Smooth muscle cell (in vitro differentiated cells): ENCODE results near the gene XIRP1. TPM values are rescaled to one million over a fixed set of nuclear protein-coding genes. Genes with fewer than 3 reads are reported as not detected.

Experiments
- DNase-seq: peaks from one replicate; lab custom pipeline; 2025; ENCODE audit not compliant: unreplicated experiment; lab: John Stamatoyannopoulos, UW
- H2AFZ ChIP-seq: fragments of 200-600 bp; sonication (generic); 2 replicates; pipeline ENCODE4 v1.6.0; 2016; ENCODE audit warnings: antibody characterized with exemption, low read depth, mild to moderate bottlenecking
- H3F3A ChIP-seq: fragments of 200-600 bp; sonication (generic); 2 replicates; pipeline ENCODE4 v1.6.0; 2017; ENCODE audit warnings: antibody characterized with exemption, low read depth
- H3K27ac ChIP-seq: fragments of 200-600 bp; sonication (generic); 2 replicates; pipeline ENCODE4 v1.5.1; 2016; ENCODE audit warnings: low read depth, mild to moderate bottlenecking
- H3K27me3 ChIP-seq: fragments of 200-600 bp; sonication (generic); 2 replicates; pipeline ENCODE4 v1.6.1; 2016; ENCODE audit warnings: low read depth, mild to moderate bottlenecking
- H3K36me3 ChIP-seq: fragments of 200-600 bp; sonication (generic); 2 replicates; pipeline ENCODE4 v1.5.1; 2016; ENCODE audit warnings: low read depth
- H3K4me1 ChIP-seq: fragments of 200-600 bp; sonication (generic); 2 replicates; pipeline ENCODE4 v1.5.1; 2016; ENCODE audit warnings: low read depth
- H3K4me2 ChIP-seq: fragments of 200-600 bp; sonication (generic); 2 replicates; pipeline ENCODE4 v1.6.0; 2016; ENCODE audit warnings: mild to moderate bottlenecking
- H3K4me3 ChIP-seq: fragments of 200-600 bp; sonication (generic); 2 replicates; pipeline ENCODE4 v1.5.1; 2016; ENCODE audit warnings: mild to moderate bottlenecking
- H3K79me2 ChIP-seq: fragments of 200-600 bp; sonication (generic); 2 replicates; pipeline ENCODE4 v1.6.0; 2016; ENCODE audit warnings: low read depth, mild to moderate bottlenecking
- H3K9ac ChIP-seq: fragments of 200-600 bp; sonication (generic); 2 replicates; pipeline ENCODE4 v1.6.0; 2016; ENCODE audit warnings: low read depth
- H3K9me3 ChIP-seq: fragments of 200-600 bp; sonication (generic); replicated peaks from 2 replicates; pipeline ENCODE4 v1.5.1; 2016; ENCODE audit warnings: low read depth
- H4K20me1 ChIP-seq: fragments of 200-600 bp; sonication (generic); 2 replicates; pipeline ENCODE4 v1.6.0; 2016; ENCODE audit warnings: low read depth
- WGBS: methylation state at CpG from one replicate; pipeline ENCODE4 v1.1.7; 2016; ENCODE audit warnings: low lambda C conversion rate; 5-methylcytosine and 5-hydroxymethylcytosine counted together
- polyA plus RNA-seq: library from polyadenylated mRNA; unstranded; fragments of >200 nt; fragmentation: Nextera tagmentation; extraction: Ambion mirVana; gene quantifications from 2 replicates; pipeline ENCODE4 v1.2.1, GENCODE V29; 2016
- total RNA-seq: library from RNA; depleted of rRNA; stranded (reverse); fragments of >200 nt; gene quantifications from 2 replicates; pipeline ENCODE4 v1.2.3, GENCODE V29; 2014
- TF ChIP-seq, protein P1 (sequence below): fragments of 200-600 bp; sonication (generic); IDR thresholded peaks from 2 replicates; pipeline ENCODE4 v1.5.1; 2017; ENCODE audit warnings: borderline replicate concordance, mild to moderate bottlenecking, antibody characterized with exemption; ENCODE audit not compliant: insufficient read depth, poor library complexity, severe bottlenecking

Gene XIRP1
- total and polyA plus RNA-seq, 2 experiments from 2014 or later = 0.13 to 0.75 TPM

- no peaks in the 10 kb centered on the region for H3K36me3 ChIP-seq
- H3K27me3 ChIP-seq = no peaks in the 10 kb centered on the region
- no peak overlapping the region for H3K4me3 ChIP-seq
- TF ChIP-seq, protein P1, sequence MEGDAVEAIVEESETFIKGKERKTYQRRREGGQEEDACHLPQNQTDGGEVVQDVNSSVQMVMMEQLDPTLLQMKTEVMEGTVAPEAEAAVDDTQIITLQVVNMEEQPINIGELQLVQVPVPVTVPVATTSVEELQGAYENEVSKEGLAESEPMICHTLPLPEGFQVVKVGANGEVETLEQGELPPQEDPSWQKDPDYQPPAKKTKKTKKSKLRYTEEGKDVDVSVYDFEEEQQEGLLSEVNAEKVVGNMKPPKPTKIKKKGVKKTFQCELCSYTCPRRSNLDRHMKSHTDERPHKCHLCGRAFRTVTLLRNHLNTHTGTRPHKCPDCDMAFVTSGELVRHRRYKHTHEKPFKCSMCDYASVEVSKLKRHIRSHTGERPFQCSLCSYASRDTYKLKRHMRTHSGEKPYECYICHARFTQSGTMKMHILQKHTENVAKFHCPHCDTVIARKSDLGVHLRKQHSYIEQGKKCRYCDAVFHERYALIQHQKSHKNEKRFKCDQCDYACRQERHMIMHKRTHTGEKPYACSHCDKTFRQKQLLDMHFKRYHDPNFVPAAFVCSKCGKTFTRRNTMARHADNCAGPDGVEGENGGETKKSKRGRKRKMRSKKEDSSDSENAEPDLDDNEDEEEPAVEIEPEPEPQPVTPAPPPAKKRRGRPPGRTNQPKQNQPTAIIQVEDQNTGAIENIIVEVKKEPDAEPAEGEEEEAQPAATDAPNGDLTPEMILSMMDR = no peak
- no peaks in the 10 kb centered on the region for H3F3A ChIP-seq
- 91% methylated on average over 3 of the region's 3 CpGs for WGBS
- no peak overlapping the region for H3K27ac ChIP-seq
- no peak overlapping the region for H2AFZ ChIP-seq
- H3K9ac ChIP-seq = no peak overlapping the region
- no peaks in the 10 kb centered on the region for H3K79me2 ChIP-seq
- no peak for DNase-seq
- H3K4me2 ChIP-seq = no peak overlapping the region
- no peaks in the 10 kb centered on the region for H3K4me1 ChIP-seq
- H4K20me1 ChIP-seq = no peaks in the 10 kb centered on the region
- H3K9me3 ChIP-seq = no peaks in the 10 kb centered on the region
These were observed 622 bp downstream of the XIRP1 start for GRCh38 chr3:39191773-39192172.

GRCh38 chr3:39191111-39191510 lies 1.3 kb downstream of the XIRP1 start:
- H3K27me3 ChIP-seq = no peaks in the 10 kb centered on the region
- no peak overlapping the region for H3K9ac ChIP-seq
- H4K20me1 ChIP-seq = no peaks in the 10 kb centered on the region
- H3K79me2 ChIP-seq = no peaks in the 10 kb centered on the region
- TF ChIP-seq, protein P1 = no peak
- H3K36me3 ChIP-seq = no peaks in the 10 kb centered on the region
- no peak for DNase-seq
- H3K9me3 ChIP-seq = no peaks in the 10 kb centered on the region
- no peak overlapping the region for H2AFZ ChIP-seq
- WGBS = 89% methylated on average over 1 of the region's 1 CpG
- no peak overlapping the region for H3K4me2 ChIP-seq
- no peak overlapping the region for H3K27ac ChIP-seq
- no peaks in the 10 kb centered on the region for H3F3A ChIP-seq
- H3K4me1 ChIP-seq = no peaks in the 10 kb centered on the region
- no peak overlapping the region for H3K4me3 ChIP-seq

DNA sequence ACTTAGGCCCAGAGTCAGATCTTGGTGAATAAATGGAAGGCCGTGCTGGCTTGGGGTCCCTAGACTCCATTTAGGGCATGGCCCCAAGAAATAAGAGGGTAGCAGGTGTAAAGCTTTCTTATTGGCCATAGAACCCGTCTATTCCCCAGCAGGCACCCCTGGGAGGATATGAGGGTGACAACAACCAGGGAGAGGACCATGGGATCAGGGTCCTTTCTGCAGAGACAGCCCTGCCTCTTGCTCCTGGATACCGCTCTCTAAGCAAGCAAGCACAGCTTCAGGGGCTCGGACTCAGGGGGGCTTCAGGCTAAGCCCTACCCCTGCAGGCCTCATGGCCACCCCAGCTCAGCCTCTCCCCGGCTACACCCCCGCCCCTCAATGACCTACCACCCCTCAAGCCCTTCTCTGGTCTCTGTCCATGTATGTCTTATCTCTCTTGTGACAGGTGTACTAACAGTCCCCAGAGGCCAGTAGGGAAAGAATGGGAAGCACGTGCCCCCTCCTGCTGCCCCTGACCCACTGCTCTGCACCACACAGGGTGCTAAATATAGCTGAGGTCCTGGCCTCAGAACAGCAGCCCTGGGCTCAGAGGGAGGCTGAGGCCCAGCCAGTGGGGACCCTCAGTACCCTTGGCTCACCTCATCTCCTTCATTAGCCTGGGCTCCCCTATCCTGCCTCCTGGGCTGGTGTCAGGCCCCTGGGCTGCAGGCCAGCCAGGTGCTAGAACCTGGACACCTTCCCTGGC lies 1.9 kb downstream of the XIRP1 start:
- no peaks in the 10 kb centered on the region for H3K27me3 ChIP-seq
- H3K4me3 ChIP-seq = no peak overlapping the region
- no peak for DNase-seq
- H3K79me2 ChIP-seq = no peaks in the 10 kb centered on the region
- H2AFZ ChIP-seq = no peak overlapping the region
- TF ChIP-seq, protein P1 = no peak
- no peaks in the 10 kb centered on the region for H3K4me1 ChIP-seq
- WGBS = 82% methylated on average over 7 of the region's 7 CpGs
- no peak overlapping the region for H3K27ac ChIP-seq
- no peaks in the 10 kb centered on the region for H3K9me3 ChIP-seq
- H3K9ac ChIP-seq = no peak overlapping the region
- H3K4me2 ChIP-seq = no peak overlapping the region
- no peaks in the 10 kb centered on the region for H3K36me3 ChIP-seq
- H3F3A ChIP-seq = no peaks in the 10 kb centered on the region
- H4K20me1 ChIP-seq = no peaks in the 10 kb centered on the region

DNA sequence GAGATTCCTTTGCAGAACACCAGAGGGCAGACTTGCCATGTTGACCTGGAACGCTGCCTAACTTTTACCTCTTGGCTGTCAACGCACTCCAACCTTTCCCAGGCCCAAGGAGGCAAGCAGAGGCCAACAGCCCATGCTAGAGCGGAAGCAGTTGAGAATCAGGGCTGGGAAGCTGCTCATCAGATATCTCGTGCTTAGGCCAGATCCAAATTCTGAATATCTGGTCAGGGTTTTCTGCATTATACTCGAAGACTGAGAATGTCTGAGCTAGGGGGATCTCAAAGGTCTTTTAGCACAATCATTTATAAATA lies 2.5 kb downstream of the XIRP1 start:
- H3K27ac ChIP-seq = no peak overlapping the region
- no peaks in the 10 kb centered on the region for H3K36me3 ChIP-seq
- whole genome bisulfite sequencing = 45% methylated on average over 5 of the region's 5 CpGs
- H3K9ac ChIP-seq = no peak overlapping the region
- H3K4me3 ChIP-seq = no peak overlapping the region
- H3K27me3 ChIP-seq = no peaks in the 10 kb centered on the region
- H3K4me1 ChIP-seq = no peaks in the 10 kb centered on the region
- no peak for DNase-seq
- no peak overlapping the region for H2AFZ ChIP-seq
- no peaks in the 10 kb centered on the region for H3K9me3 ChIP-seq
- no peak overlapping the region for H3K4me2 ChIP-seq
- no peaks in the 10 kb centered on the region for H4K20me1 ChIP-seq
- no peaks in the 10 kb centered on the region for H3F3A ChIP-seq
- TF ChIP-seq, protein P1 = peak; percentile 72
- H3K79me2 ChIP-seq = no peaks in the 10 kb centered on the region
